Measurements from ENCODE around the gene APC2. TPM values are rescaled to one million over a fixed set of nuclear protein-coding genes. Genes with fewer than 3 reads are reported as not detected.

APC2 gene
- total RNA-seq, 1 donor from 2014 or later: 1.2 TPM

DNA sequence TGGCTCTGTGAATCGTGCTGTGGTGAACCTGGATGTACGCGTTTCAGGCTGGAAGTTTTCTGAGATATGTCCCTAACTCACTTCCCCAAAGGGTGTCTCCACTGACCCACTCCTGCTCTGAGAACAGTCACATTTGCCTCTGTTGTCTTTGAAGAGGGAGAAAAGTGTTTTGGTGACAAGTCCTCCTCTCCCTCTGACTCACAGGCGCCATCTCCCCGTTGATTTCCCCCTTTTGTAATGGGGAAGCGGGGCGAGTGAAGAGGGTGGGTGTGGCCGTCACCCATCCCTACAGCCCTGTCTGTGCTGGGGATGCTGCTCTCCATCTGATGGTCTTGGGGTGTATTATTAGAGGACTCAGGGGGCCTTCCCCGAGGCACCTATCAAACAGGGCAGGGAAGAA, 9.6 kb downstream of the APC2 start:
- H3K27me3 ChIP-seq: peaks cover 5% of the 10 kb centered on the region
- no peaks in the 10 kb centered on the region for H3K36me3 ChIP-seq
- H3K27ac ChIP-seq: no peak overlapping the region
- H3K4me3 ChIP-seq: no peak overlapping the region
- TF ChIP-seq POLR2A (IDR thresholded peaks at IDR 0.05) (no peak), POLR2AphosphoS5 (IDR thresholded peaks at IDR 0.05; ENCODE audit: insufficient read depth in 1 of 2, low read depth in 1 of 2) (no peak)
- TF ChIP-seq, protein P1, sequence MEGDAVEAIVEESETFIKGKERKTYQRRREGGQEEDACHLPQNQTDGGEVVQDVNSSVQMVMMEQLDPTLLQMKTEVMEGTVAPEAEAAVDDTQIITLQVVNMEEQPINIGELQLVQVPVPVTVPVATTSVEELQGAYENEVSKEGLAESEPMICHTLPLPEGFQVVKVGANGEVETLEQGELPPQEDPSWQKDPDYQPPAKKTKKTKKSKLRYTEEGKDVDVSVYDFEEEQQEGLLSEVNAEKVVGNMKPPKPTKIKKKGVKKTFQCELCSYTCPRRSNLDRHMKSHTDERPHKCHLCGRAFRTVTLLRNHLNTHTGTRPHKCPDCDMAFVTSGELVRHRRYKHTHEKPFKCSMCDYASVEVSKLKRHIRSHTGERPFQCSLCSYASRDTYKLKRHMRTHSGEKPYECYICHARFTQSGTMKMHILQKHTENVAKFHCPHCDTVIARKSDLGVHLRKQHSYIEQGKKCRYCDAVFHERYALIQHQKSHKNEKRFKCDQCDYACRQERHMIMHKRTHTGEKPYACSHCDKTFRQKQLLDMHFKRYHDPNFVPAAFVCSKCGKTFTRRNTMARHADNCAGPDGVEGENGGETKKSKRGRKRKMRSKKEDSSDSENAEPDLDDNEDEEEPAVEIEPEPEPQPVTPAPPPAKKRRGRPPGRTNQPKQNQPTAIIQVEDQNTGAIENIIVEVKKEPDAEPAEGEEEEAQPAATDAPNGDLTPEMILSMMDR (IDR thresholded peaks at IDR 0.05): no peak
- peaks cover 18% of the 10 kb centered on the region for H3K4me1 ChIP-seq
- DNase-seq (ENCODE audit: extremely low spot score in 2 of 2): no peak
- H3K9me3 ChIP-seq: no peaks in the 10 kb centered on the region
- intact Hi-C loops (cut with DNase I): no loop called here

DNA sequence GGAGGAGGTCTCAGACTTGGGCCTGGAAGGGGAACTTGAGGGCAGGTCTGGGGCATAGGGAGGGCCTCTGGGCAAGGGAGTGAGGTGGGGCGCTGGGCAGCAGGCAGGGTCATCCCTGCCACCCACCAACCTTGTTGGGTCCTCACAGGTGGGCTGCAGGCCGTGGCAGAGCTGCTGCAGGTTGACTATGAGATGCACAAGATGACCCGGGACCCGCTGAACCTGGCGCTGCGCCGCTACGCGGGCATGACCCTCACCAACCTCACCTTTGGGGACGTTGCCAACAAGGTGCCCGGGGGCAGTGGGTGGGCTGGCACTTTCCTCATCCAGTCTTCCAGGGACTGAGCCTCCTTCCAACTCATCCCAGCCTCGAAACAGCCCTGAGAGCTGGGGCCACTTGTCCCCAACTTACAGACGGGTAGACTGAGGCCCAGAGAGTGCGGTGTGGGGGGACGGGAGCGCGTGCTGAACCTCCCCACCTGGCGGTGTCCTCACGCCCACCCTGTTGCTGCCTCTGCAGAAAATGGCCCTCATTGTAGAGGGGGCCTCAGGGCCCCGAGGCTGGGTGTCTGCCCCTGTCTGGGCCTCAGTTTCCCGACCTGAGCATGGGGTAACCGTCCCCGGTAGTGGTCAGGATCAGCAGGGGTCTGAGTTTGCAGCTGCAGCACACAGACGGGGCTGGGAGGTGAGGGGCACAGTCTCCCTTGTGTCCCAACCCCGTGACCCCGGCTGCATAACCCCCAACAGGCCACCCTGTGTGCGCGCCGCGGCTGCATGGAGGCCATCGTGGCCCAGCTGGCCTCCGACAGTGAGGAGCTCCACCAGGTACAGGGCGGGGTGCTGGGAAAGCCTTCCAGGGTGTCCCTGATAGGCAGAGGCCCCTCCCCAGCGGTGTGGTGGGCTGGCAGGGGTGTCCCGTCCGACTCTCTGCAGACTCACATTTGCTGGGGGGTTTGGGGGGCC, 10.4 kb downstream of the APC2 start:
- H3K27me3 ChIP-seq: peaks cover 5% of the 10 kb centered on the region
- peaks cover 14% of the 10 kb centered on the region for H3K4me1 ChIP-seq
- no peaks in the 10 kb centered on the region for H3K36me3 ChIP-seq
- no peak for DNase-seq (ENCODE audit: extremely low spot score in 2 of 2)
- TF ChIP-seq, protein P1 (IDR thresholded peaks at IDR 0.05): no peak
- no peak for TF ChIP-seq POLR2AphosphoS5 (IDR thresholded peaks at IDR 0.05; ENCODE audit: insufficient read depth in 1 of 2, low read depth in 1 of 2)
- TF ChIP-seq POLR2A (IDR thresholded peaks at IDR 0.05): no peak
- intact Hi-C loops (cut with DNase I): no loop called here
- H3K27ac ChIP-seq: no peak overlapping the region
- no peaks in the 10 kb centered on the region for H3K9me3 ChIP-seq
- H3K4me3 ChIP-seq: no peak overlapping the region

DNA sequence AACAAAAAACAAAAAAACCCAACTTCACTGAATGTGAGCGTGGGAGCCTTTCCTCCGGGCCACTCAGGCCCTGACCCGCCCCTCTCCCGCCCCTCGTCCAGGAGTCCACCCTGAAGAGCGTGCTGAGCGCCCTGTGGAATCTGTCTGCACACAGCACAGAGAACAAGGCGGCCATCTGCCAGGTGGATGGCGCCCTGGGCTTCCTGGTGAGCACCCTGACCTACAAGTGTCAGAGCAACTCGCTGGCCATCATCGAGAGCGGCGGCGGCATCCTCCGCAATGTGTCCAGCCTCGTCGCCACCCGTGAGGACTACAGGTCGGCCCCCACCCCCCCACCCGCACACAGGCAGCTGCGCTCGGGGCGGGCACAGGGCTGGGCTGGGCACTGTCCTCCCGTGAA, 11.9 kb downstream of the APC2 start:
- no peak for TF ChIP-seq POLR2AphosphoS5 (IDR thresholded peaks at IDR 0.05; ENCODE audit: insufficient read depth in 1 of 2, low read depth in 1 of 2)
- TF ChIP-seq, protein P1 (IDR thresholded peaks at IDR 0.05): no peak
- TF ChIP-seq POLR2A (IDR thresholded peaks at IDR 0.05): no peak
- Histone ChIP-seq H3K27ac (no peak overlapping the region), H3K36me3 (no peaks in the 10 kb centered on the region), H3K4me1 (peaks cover 15% of the 10 kb centered on the region), H3K27me3 (no peaks in the 10 kb centered on the region), H3K9me3 (no peaks in the 10 kb centered on the region), H3K4me3 (no peak overlapping the region)
- intact Hi-C loops (cut with DNase I): no loop called here
- no peak for DNase-seq (ENCODE audit: extremely low spot score in 2 of 2)

DNA sequence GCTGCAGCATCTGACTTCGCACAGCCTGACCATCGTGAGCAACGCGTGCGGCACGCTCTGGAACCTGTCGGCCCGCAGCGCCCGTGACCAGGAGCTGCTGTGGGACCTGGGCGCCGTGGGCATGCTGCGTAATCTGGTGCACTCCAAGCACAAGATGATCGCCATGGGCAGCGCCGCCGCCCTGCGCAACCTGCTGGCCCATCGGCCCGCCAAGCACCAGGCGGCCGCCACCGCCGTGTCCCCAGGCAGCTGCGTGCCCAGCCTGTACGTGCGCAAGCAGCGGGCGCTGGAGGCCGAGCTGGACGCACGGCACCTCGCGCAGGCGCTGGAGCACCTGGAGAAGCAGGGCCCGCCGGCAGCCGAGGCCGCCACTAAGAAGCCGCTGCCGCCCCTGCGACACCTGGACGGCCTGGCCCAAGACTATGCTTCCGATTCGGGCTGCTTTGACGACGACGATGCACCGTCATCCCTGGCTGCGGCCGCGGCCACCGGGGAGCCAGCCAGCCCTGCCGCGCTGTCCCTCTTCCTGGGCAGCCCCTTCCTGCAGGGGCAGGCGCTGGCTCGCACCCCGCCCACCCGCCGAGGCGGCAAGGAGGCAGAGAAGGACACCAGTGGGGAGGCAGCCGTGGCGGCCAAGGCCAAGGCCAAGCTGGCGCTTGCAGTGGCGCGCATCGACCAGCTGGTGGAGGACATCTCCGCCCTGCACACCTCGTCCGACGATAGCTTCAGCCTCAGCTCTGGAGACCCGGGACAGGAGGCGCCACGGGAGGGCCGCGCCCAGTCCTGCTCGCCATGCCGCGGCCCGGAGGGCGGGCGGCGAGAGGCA, 15.5 kb downstream of the APC2 start:
- no peaks in the 10 kb centered on the region for H3K27me3 ChIP-seq
- intact Hi-C loops (cut with DNase I): no loop called here
- peaks cover 41% of the 10 kb centered on the region for H3K4me1 ChIP-seq
- H3K27ac ChIP-seq: no peak overlapping the region
- TF ChIP-seq POLR2AphosphoS5 (IDR thresholded peaks at IDR 0.05; ENCODE audit: insufficient read depth in 1 of 2, low read depth in 1 of 2): no peak
- TF ChIP-seq, protein P1 (IDR thresholded peaks at IDR 0.05): no peak
- no peak for TF ChIP-seq POLR2A (IDR thresholded peaks at IDR 0.05)
- DNase-seq (ENCODE audit: extremely low spot score in 2 of 2): no peak
- no peaks in the 10 kb centered on the region for H3K36me3 ChIP-seq
- no peak overlapping the region for H3K4me3 ChIP-seq
- H3K9me3 ChIP-seq: no peaks in the 10 kb centered on the region
